Posterior cingulate gyrus (tissue), 11 donors: ENCODE data around the gene NSD1.
"Not testable (repeated sequence)": the region's sequence is repeated elsewhere in the genome, so short reads cannot be mapped to it uniquely, and the experiment has no call there.

Experiments used
- DNase-seq, 10 donors: peaks; one replicate each; pipeline versions ENCODE4 v3.0.0 to v3.0.0-alpha.2; 2020 to 2021; ENCODE audit warnings: mixed read lengths in 3 of 10
- intact Hi-C: fragments of 100-400 bp; cut with DNase I; formaldehyde crosslinking; loops from one replicate; pipeline ENCODE4 v1.15.1; 2023

NSD1 gene

DNA sequence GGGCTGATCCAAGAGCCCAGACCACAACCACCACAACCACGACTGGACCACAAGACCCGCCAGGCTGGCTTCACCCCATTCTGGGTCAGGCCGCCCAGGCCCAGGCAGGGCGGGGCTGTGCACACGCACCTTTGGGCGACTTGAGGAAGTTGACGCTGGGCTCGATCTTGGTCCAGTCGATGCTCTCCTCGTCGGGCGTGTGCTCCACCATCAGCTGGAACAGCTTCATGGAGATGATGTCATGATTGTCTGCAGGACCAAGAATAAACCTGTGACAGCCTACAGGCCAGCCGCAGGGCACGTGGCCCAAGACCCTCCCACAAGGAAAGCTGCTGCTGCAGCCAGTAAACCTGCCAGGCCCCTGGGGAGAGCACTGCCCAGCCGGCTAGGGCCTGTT, 200.6 kb downstream of the NSD1 start:
- intact Hi-C loops, result no loop called here
- peak in 3 of 10 donors; percentile 43 to 61 (median 60) for DNase-seq

DNA sequence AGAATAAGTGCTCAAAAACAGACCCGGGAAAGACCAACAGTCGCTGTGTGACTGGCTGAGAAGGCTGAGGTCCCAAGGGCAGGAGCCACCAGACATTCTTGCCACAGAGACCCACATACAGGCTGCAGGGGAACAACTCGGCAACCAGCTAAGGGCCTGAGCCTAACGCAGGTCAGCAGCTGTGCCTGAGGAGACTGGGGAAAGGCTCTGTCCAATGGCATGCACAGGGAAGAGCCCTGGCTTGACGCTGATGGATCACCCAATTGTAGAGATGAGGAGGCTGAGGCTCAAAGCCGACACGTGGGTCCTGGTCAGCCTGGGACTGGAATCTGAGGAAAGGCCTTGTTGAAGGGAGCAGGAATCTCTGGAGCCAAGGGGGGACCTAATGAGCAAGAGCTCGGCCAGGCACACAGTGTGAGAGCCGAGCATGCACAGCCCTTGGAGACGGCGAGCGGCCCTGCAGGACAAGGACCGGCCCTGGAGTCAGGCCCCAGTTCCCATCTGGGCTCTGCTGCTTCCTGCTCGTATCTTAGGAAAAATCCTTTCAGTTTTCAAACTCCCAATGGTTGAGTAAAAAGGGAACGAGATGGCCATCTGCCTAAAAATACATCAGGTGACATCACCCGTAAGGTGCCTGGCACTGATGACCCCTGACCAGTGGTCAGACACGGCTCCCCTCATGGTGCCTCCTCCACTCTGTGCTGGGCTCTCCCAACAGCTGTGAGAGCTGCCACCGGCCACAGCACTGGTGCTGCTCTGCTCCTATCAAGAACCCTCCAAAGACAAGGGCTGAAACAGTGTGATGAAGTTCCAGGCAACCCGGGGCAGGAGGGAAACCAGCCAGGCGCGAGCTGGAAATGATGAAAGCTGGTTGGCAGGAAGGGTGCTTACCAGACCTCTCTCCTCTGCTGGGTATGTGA, 201.5 kb downstream of the NSD1 start:
- intact Hi-C loops, result no loop called here
- DNase-seq, result peak in 3 of 10 donors; percentile 25 to 66 (median 55)

DNA sequence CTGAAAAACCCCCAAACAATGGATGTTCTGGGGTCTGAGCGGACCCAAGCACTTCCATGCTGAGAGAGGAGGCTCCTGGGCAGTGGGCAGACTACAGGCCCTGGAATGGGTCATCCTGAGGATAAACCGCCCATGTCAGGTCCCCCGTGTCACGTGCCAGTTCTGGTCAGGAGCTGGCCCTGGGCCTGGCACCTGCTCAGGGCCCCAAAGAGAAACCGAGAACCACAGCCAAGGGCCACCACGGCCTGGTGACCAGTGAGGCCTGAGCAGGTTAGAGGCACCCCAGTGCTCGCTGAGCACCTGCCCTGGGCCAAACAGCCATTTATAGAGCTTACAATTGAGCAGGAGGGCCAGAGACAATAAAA, 202.1 kb downstream of the NSD1 start:
- intact Hi-C loops, result no loop called here
- peak in 3 of 10 donors; percentile 46 to 62 (median 59) for DNase-seq

DNA sequence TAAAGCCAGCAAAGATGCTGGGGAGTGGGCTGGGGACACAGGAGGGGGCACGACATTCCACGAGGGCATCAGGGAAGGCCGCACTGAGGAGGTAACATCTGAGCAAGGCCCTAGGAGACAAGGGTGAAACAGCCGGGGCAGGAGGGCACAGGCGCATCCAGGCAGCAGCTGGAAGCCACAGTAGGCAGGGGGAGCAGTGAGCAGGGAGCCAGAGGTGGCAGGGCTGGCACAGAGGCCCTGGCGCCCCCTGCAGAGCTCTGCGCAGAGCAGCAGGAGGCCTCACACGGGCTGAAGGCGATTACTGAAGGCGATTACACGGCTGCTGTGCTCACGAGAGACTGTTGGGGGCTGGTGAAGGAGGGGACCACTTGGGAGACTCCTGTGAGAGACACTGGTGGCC, 202.5 kb downstream of the NSD1 start:
- peak in 3 of 10 donors; percentile 13 to 68 (median 60) for DNase-seq
- intact Hi-C loops, result no loop called here

DNA sequence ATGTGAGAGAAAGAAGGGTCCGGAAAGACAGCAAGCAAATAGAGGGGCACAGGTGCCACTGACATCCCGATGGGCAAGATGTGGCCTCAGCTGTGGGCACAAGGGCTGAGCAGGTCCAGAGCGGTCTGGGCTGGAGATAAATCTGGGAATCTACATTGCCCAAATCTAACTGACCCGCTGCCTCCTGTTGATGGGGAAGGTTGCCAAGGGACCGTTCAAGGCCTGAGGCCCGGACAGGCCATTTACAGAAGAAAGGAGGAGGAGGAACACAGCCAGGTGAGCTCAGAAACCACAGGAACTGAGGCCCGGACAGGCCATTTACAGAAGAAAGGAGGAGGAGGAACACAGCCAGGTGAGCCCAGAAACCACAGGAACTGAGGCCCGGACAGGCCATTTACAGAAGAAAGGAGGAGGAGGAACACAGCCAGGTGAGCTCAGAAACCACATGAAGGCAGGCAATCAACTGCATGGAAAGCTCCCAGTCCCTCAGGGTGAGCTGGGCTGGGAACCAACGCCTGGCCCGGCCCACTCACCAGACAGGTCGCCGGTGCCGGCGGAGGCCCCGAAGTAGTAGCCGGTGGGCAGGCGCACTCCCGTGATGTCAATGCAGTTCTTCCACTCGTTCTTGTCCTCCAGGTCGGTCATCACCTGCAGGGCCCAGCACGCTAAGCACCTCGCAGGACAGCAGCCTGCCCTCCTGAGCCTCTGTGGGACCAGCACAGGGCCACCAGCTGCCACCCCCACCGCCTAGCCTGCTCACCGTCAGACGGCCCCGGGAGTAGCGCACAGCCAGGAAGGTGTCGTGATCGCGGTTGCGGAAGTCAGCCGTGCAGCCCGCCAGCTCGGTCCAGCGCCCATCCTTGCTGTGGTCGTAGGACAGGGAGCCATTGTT, 203.3 kb downstream of the NSD1 start:
- peak in 3 of 10 donors; percentile 51 to 81 (median 78) for DNase-seq

DNA sequence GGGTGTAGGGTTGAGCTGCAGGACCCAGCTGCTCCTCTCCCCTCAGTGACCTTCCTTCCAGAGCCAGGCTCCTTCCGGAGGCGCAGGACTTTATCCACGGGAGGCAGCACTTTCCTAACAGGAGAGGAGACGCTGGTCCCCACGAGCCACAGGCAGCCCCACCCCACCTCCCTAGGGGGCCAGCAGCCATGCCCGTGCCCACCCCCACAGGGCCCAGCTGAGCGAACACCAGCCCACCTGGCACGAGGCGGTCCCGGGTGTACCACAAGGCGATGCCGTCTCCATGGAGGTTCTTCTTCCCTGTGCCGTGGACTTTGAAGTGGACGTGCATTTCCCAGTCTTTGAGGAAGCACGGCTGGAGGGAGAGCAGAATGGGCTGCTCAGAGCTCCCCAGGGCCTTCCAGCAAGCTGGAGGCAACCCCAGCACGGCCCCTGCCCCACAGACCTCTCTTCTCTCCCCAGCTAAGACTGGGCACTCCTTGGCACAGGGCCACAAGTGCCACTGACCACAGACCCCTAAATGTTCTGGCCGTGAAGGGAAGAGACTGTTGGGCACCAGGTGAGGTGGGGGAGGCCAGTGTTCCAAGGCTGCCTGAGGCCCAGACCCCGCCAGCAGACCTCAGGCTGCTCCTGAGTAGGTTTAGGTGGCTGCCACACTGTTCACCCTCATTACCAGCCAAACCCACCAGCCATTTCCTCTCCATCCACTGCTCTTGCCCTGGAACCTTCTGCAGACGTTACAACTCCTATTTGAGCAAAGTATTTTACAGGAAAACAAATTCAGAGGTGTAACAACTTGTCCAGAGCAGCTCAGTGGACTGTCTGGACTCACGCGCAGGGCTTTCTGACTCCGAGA, 204.9 kb downstream of the NSD1 start:
- intact Hi-C loops, result no loop called here
- peak in 3 of 10 donors; percentile 52 to 74 (median 52) for DNase-seq

More for the DNA sequence above, 203.3 kb downstream of the NSD1 start:
- intact Hi-C loops, result no loop called here

DNA sequence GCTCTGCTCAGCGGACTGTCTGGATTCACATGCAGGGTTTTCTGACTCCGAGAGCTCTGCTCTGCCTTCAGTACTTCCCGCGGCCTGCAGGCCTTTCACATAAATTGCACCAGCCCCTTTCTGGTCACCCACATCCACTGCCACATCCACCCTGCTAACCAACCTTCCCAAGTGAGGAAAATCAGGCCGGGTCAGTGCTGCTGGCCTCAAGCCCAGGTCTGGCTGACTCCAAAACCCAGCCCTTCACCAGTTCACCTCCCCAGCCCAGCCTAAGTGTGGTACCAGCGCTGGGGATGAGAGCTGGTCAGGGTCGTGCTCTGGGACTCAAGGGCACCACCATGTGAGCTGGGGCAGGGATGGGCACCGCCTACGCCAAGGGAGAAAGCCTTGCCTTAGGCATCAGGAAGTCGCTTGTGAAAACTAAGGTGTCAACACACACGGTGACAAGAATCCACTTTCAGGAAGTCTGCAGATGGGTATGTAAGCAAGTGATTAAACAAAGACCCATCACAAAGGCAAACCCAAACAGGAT, 205.6 kb downstream of the NSD1 start:
- DNase-seq, result peak in 3 of 10 donors; percentile 26 to 56 (median 31)
- intact Hi-C loops, result no loop called here

DNA sequence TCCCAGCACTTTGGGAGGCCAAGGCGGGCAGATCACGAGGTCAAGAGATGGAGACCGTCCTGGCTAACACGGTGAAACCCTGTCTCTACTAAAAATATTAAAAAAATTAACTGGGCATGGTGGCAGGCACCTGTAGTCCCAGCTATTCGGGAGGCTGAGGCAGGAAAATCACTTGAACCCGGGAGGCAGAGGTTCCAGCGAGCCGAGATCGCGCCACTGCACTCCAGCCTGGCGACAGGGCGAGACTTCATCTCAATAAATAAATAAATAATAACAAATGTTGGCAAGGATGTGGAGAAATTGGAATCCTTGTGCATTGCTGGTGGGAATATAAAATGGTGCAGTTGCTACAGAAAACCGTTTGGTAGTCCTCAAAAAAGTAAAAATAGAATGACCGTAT, 209.4 kb downstream of the NSD1 start:
- intact Hi-C loops, result not testable (repeated sequence)
- peak in 3 of 10 donors; percentile 52 to 57 (median 55) for DNase-seq

DNA sequence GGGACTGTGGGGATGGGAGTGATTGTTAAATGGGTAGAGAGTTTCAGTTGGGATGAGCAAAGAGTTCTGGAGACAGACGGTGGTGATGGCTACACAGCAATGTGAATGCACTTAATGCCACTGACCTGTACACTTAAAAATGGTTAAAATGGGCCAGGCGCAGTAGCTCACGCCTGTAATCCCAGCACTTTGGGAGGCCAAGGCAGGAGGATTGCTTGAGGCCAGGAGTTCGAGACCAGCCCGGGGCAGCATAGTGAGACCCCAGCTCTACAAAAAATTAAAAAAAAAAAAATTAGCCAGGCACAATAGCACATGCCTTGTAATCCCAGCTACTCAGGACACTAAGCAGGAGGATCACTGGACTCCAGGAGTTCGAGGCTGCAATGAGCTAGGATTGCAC, 210.2 kb downstream of the NSD1 start:
- intact Hi-C loops, result no loop called here
- DNase-seq, result peak in 3 of 10 donors; percentile 0 to 8 (median 2)

DNA sequence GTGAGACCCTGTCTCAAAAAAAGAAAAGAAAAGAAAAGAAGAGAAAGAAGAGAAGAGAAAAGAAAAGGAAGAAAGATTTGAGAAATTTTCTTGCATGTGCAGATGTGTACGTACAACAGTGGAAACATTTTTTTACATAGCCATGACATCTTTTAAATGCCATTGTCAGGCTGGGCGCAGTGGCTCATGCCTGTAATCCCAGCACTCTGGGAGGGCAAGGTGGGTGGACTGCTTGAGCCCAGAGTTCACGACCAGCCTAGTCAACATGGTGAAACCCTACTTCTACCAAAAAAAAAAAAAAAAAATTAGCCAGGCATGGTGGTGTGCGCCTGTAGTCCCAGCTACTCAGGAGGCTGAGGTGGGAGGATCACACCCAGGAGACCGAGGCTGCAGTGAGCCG, 211.3 kb downstream of the NSD1 start:
- DNase-seq, result peak in 3 of 10 donors; percentile 27 to 36 (median 28)
- intact Hi-C loops, result no loop called here

DNA sequence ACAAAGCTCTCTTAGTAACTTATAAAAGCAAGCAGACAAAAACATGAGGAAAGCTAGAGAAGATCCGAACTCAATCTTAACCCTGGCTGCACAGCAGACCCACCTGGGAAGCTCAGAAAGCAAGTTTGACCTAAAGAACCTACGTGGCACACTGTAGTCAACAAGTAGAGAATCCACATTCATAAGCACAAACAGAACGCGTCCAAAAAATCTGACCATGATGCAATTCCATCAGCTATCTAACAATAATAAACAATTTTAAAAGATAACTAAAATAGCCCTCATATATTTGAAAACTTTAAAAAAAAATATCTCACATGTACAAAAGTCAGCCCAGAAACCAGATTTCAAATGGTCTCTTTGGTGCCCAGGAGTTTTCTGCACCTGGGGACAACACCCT, 213.2 kb downstream of the NSD1 start:
- DNase-seq, result peak in 1 of 10 donors; percentile 9
- intact Hi-C loops, result no loop called here

DNA sequence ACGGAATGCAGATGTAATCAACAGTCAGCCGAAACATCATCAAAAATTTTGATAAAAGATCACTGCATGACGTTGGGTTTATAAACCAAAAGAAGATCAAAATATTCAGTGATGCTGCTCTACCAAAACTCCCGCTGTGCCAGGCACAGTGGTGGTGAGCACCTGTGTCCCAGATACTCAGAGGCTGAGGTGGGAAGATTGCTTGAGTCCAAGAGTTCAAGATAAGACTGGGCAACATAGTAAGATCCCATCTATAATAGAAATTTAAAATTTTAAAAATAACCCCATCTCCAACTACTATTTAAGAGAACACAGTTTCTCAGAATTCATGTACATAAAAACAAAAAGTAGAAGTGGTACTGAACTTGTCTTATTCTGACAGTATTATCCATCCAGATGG, 214.1 kb downstream of the NSD1 start:
- DNase-seq, result peak in 1 of 10 donors; percentile 22
- intact Hi-C loops, result no loop called here

DNA sequence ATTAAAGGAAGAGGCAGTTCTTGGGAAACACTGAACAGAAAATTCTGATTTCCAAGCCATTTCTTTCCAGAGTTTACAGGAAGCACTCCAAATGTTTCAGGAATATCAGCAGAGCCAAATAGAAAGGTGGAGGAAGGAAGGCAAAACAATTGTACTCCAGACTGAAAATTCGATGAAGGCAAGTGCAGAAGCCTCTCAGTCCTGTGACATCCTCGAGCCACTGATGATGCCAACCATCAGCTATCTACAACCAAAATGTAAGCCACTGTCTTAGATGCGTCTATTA, 215.7 kb downstream of the NSD1 start:
- no peak for DNase-seq
- intact Hi-C loops, result no loop called here

DNA sequence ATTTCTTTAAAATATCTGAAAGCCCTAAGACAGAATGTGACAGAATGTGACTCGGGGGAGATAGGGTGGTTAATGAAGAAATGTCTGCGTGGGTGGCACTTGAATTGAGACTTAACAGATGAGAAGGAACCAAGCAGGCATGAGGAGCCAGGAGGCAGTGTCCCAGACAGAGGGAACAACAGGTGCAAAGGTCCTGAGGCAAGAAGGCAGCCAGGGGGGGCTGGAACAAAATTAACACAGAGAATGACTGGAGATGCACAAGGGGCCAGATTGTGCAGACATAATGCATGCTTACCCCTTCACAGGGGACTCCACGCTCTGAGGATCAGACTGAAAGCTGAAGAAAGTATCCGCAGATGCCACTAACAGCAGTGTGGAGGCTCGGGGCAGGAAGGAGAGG, 216.2 kb downstream of the NSD1 start:
- intact Hi-C loops, result loop anchor here (5.0 kb wide), 1 partner anchor 47 kb away; the partner anchor contains the start of genes PRELID1 and RAB24
- DNase-seq, result peak in 3 of 10 donors; percentile 4 to 17 (median 8)
